Right hindlimb (tissue), 1 donor: ENCODE results near the gene P2RX2.

Source experiments
- DNase-seq: peaks from one replicate; pipeline ENCODE4 v3.0.0-alpha.2; 2018

The P2RX2 gene

GRCh38 chr12:132641811-132642650 is 23.5 kb downstream of the P2RX2 start:
- DNase-seq: no peak

GRCh38 chr12:132642846-132643835 is 24.6 kb downstream of the P2RX2 start:
- DNase-seq: no peak

GRCh38 chr12:132646850-132647249 is 28.3 kb downstream of the P2RX2 start:
- no peak for DNase-seq

- no peak for DNase-seq
Measured at GRCh38 chr12:132647858-132648257, 29.3 kb downstream of the P2RX2 start.

- no peak for DNase-seq
Measured at GRCh38 chr12:132648616-132649225, 30.1 kb downstream of the P2RX2 start.

GRCh38 chr12:132649226-132649945 is 30.8 kb downstream of the P2RX2 start:
- DNase-seq: no peak

- DNase-seq: no peak
Measured at GRCh38 chr12:132651444-132652100, 33.0 kb downstream of the P2RX2 start.

- DNase-seq: no peak
Measured at GRCh38 chr12:132653567-132654290, 35.2 kb downstream of the P2RX2 start.

- no peak for DNase-seq
Measured at GRCh38 chr12:132657004-132657727, 38.6 kb downstream of the P2RX2 start.

GRCh38 chr12:132658149-132658894 is 39.7 kb downstream of the P2RX2 start:
- no peak for DNase-seq

GRCh38 chr12:132659146-132659545 is 40.6 kb downstream of the P2RX2 start:
- DNase-seq: no peak

- DNase-seq: no peak
Measured at GRCh38 chr12:132660052-132660451, 41.5 kb downstream of the P2RX2 start.

GRCh38 chr12:132660996-132661395 is 42.4 kb downstream of the P2RX2 start:
- DNase-seq: no peak

- no peak for DNase-seq
Measured at GRCh38 chr12:132661972-132662371, 43.4 kb downstream of the P2RX2 start.

GRCh38 chr12:132662901-132663755 is 44.6 kb downstream of the P2RX2 start:
- no peak for DNase-seq

GRCh38 chr12:132664206-132665148 is 45.9 kb downstream of the P2RX2 start:
- DNase-seq: no peak

GRCh38 chr12:132665149-132665491 is 46.5 kb downstream of the P2RX2 start:
- DNase-seq: no peak

- no peak for DNase-seq
Measured at GRCh38 chr12:132665794-132666193, 47.2 kb downstream of the P2RX2 start.
